Measurements from ENCODE around the gene GPR108. TPM values are rescaled to one million over a fixed set of nuclear protein-coding genes. Genes with fewer than 3 reads are reported as not detected.

Gene GPR108
- total and polyA plus RNA-seq, 5 donors from 2014 or later = 60.7 to 98.8 (median 86.2) TPM

- H3K27me3 ChIP-seq (ENCODE audit: control insufficient read depth, insufficient read depth, low read length) = no peaks in the 10 kb centered on the region
- H3K4me1 ChIP-seq (ENCODE audit: control insufficient read depth, insufficient read depth, low read length, poor library complexity, severe bottlenecking) = no peaks in the 10 kb centered on the region
- H3K4me3 Mint-ChIP-seq = no peak overlapping the region
- no peak overlapping the region for H3K4me3 ChIP-seq (ENCODE audit: low read depth, low read length)
- peaks cover 0 to 1% (median 0%) of the 10 kb centered on the region in 7 donors for H3K9me3 Mint-ChIP-seq
- H3K4me1 Mint-ChIP-seq = peaks cover 0 to 11% (median 2%) of the 10 kb centered on the region in 4 donors
- H3K27ac ChIP-seq (ENCODE audit: insufficient read depth, low read length, poor library complexity, severe bottlenecking) = no peak overlapping the region
- peaks cover 5% of the 10 kb centered on the region for H3K27me3 Mint-ChIP-seq
- H3K36me3 Mint-ChIP-seq = peaks cover 4% of the 10 kb centered on the region
- ATAC-seq (ENCODE audit: low read depth in 2 of 2) (no peak), DNase-seq (no peak)
- H3K36me3 ChIP-seq (ENCODE audit: control insufficient read depth, insufficient read depth, low read length) = no peaks in the 10 kb centered on the region
- H3K9me3 ChIP-seq (ENCODE audit: control insufficient read depth in 2 of 2, low read length in 2 of 2) = no peaks in the 10 kb centered on the region
- H3K27ac Mint-ChIP-seq = no peak overlapping the region
These were observed 11.7 kb downstream of the GPR108 start for GRCh38 chr19:6725513-6726231.

GRCh38 chr19:6724631-6725492 is 12.5 kb downstream of the GPR108 start:
- Mint-ChIP-seq H3K27me3 (peaks cover 5% of the 10 kb centered on the region), H3K9me3 (peaks cover 0 to 1% (median 0%) of the 10 kb centered on the region in 7 donors), H3K36me3 (peaks cover 4% of the 10 kb centered on the region), H3K27ac (peak overlapping the region in 1 of 3 donors; percentile 37), H3K4me3 (no peak overlapping the region), H3K4me1 (peaks cover 0 to 11% (median 2%) of the 10 kb centered on the region in 4 donors)
- Histone ChIP-seq H3K4me1 (ENCODE audit: control insufficient read depth, insufficient read depth, low read length, poor library complexity, severe bottlenecking) (no peaks in the 10 kb centered on the region), H3K27ac (ENCODE audit: insufficient read depth, low read length, poor library complexity, severe bottlenecking) (no peak overlapping the region), H3K36me3 (ENCODE audit: control insufficient read depth, insufficient read depth, low read length) (no peaks in the 10 kb centered on the region), H3K4me3 (ENCODE audit: low read depth, low read length) (no peak overlapping the region), H3K9me3 (ENCODE audit: control insufficient read depth in 2 of 2, low read length in 2 of 2) (no peaks in the 10 kb centered on the region), H3K27me3 (ENCODE audit: control insufficient read depth, insufficient read depth, low read length) (no peaks in the 10 kb centered on the region)
- DNase-seq (no peak), ATAC-seq (ENCODE audit: low read depth in 2 of 2) (no peak)

GRCh38 chr19:6723738-6724137 is 13.6 kb downstream of the GPR108 start:
- H3K27ac Mint-ChIP-seq = no peak overlapping the region
- no peak overlapping the region for H3K27ac ChIP-seq (ENCODE audit: insufficient read depth, low read length, poor library complexity, severe bottlenecking)
- peaks cover 0 to 11% (median 2%) of the 10 kb centered on the region in 4 donors for H3K4me1 Mint-ChIP-seq

GRCh38 chr19:6723108-6723618 is 14.2 kb downstream of the GPR108 start:
- no peaks in the 10 kb centered on the region for H3K4me1 ChIP-seq (ENCODE audit: control insufficient read depth, insufficient read depth, low read length, poor library complexity, severe bottlenecking)

More at GRCh38 chr19:6723738-6724137, 13.6 kb downstream of the GPR108 start:
- Mint-ChIP-seq H3K27me3 (peaks cover 5% of the 10 kb centered on the region), H3K4me3 (peak overlapping the region in 1 of 4 donors; percentile 48), H3K36me3 (no peaks in the 10 kb centered on the region), H3K9me3 (peaks cover 0 to 1% (median 0%) of the 10 kb centered on the region in 7 donors)
- Histone ChIP-seq H3K36me3 (ENCODE audit: control insufficient read depth, insufficient read depth, low read length) (no peaks in the 10 kb centered on the region), H3K9me3 (ENCODE audit: control insufficient read depth in 2 of 2, low read length in 2 of 2) (no peaks in the 10 kb centered on the region), H3K4me3 (ENCODE audit: low read depth, low read length) (no peak overlapping the region), H3K27me3 (ENCODE audit: control insufficient read depth, insufficient read depth, low read length) (no peaks in the 10 kb centered on the region), H3K4me1 (ENCODE audit: control insufficient read depth, insufficient read depth, low read length, poor library complexity, severe bottlenecking) (no peaks in the 10 kb centered on the region)
- DNase-seq (no peak), ATAC-seq (ENCODE audit: low read depth in 2 of 2) (no peak)

GRCh38 chr19:6721773-6722172 is 15.6 kb downstream of the GPR108 start:
- DNase-seq (no peak), ATAC-seq (ENCODE audit: low read depth in 2 of 2) (peak in 1 of 2 donors; percentile 33)
- Mint-ChIP-seq H3K4me3 (no peak overlapping the region), H3K27ac (peak overlapping the region in 2 of 3 donors; percentile 32 to 52), H3K36me3 (no peaks in the 10 kb centered on the region), H3K9me3 (peaks cover 0 to 2% (median 0%) of the 10 kb centered on the region in 7 donors), H3K27me3 (peaks cover 5% of the 10 kb centered on the region), H3K4me1 (peaks cover 0 to 15% (median 4%) of the 10 kb centered on the region in 4 donors)
- H3K27me3 ChIP-seq (ENCODE audit: control insufficient read depth, insufficient read depth, low read length) = no peaks in the 10 kb centered on the region
- H3K4me3 ChIP-seq (ENCODE audit: low read depth, low read length) = no peak overlapping the region
- H3K4me1 ChIP-seq (ENCODE audit: control insufficient read depth, insufficient read depth, low read length, poor library complexity, severe bottlenecking) = no peaks in the 10 kb centered on the region
- no peak overlapping the region for H3K27ac ChIP-seq (ENCODE audit: insufficient read depth, low read length, poor library complexity, severe bottlenecking)
- H3K36me3 ChIP-seq (ENCODE audit: control insufficient read depth, insufficient read depth, low read length) = no peaks in the 10 kb centered on the region
- H3K9me3 ChIP-seq (ENCODE audit: control insufficient read depth in 2 of 2, low read length in 2 of 2) = no peaks in the 10 kb centered on the region

More at GRCh38 chr19:6723108-6723618, 14.2 kb downstream of the GPR108 start:
- ATAC-seq (ENCODE audit: low read depth in 2 of 2) (no peak), DNase-seq (no peak)
- Histone ChIP-seq H3K36me3 (ENCODE audit: control insufficient read depth, insufficient read depth, low read length) (no peaks in the 10 kb centered on the region), H3K27me3 (ENCODE audit: control insufficient read depth, insufficient read depth, low read length) (no peaks in the 10 kb centered on the region), H3K9me3 (ENCODE audit: control insufficient read depth in 2 of 2, low read length in 2 of 2) (no peaks in the 10 kb centered on the region), H3K4me3 (ENCODE audit: low read depth, low read length) (no peak overlapping the region), H3K27ac (ENCODE audit: insufficient read depth, low read length, poor library complexity, severe bottlenecking) (no peak overlapping the region)
- H3K4me1 Mint-ChIP-seq = peaks cover 0 to 11% (median 2%) of the 10 kb centered on the region in 4 donors
- H3K9me3 Mint-ChIP-seq = peaks cover 0 to 1% (median 0%) of the 10 kb centered on the region in 7 donors
- H3K27ac Mint-ChIP-seq = no peak overlapping the region
- H3K27me3 Mint-ChIP-seq = peaks cover 5% of the 10 kb centered on the region
- no peak overlapping the region for H3K4me3 Mint-ChIP-seq
- H3K36me3 Mint-ChIP-seq = no peaks in the 10 kb centered on the region

GRCh38 chr19:6721138-6721474 is 16.3 kb downstream of the GPR108 start:
- no peaks in the 10 kb centered on the region for H3K36me3 Mint-ChIP-seq
- H3K4me1 ChIP-seq (ENCODE audit: control insufficient read depth, insufficient read depth, low read length, poor library complexity, severe bottlenecking) = no peaks in the 10 kb centered on the region
- ATAC-seq (ENCODE audit: low read depth in 2 of 2) = no peak
- H3K36me3 ChIP-seq (ENCODE audit: control insufficient read depth, insufficient read depth, low read length) = no peaks in the 10 kb centered on the region
- H3K27ac Mint-ChIP-seq = peak overlapping the region in 1 of 3 donors; percentile 32
- H3K27me3 ChIP-seq (ENCODE audit: control insufficient read depth, insufficient read depth, low read length) = no peaks in the 10 kb centered on the region
- peaks cover 11% of the 10 kb centered on the region for H3K27me3 Mint-ChIP-seq
- peaks cover 0 to 15% (median 4%) of the 10 kb centered on the region in 4 donors for H3K4me1 Mint-ChIP-seq
- H3K4me3 ChIP-seq (ENCODE audit: low read depth, low read length) = no peak overlapping the region
- no peak for DNase-seq
- no peaks in the 10 kb centered on the region for H3K9me3 ChIP-seq (ENCODE audit: control insufficient read depth in 2 of 2, low read length in 2 of 2)
- no peak overlapping the region for H3K27ac ChIP-seq (ENCODE audit: insufficient read depth, low read length, poor library complexity, severe bottlenecking)
- no peak overlapping the region for H3K4me3 Mint-ChIP-seq
- H3K9me3 Mint-ChIP-seq = peaks cover 0 to 2% (median 0%) of the 10 kb centered on the region in 7 donors

GRCh38 chr19:6720369-6721137 is 16.8 kb downstream of the GPR108 start, which contains the start of gene C3:
Gene C3 (minus strand): TSS chr19:6720650. CDS start chr19:6720589, 61 bp downstream.
- peaks cover 0 to 2% (median 0%) of the 10 kb centered on the region in 7 donors for H3K9me3 Mint-ChIP-seq
- no peak within 1 kb of the TSS for H3K4me3 ChIP-seq (ENCODE audit: low read depth, low read length)
- ATAC-seq (ENCODE audit: low read depth in 2 of 2) (no peak), DNase-seq (no peak)
- no peaks in the 10 kb centered on the region for H3K36me3 Mint-ChIP-seq
- H3K9me3 ChIP-seq (ENCODE audit: control insufficient read depth in 2 of 2, low read length in 2 of 2) = no peaks in the 10 kb centered on the region
- H3K4me3 Mint-ChIP-seq = no peak within 1 kb of the TSS
- no peaks in the 10 kb centered on the region for H3K36me3 ChIP-seq (ENCODE audit: control insufficient read depth, insufficient read depth, low read length)
- peaks cover 0 to 13% (median 4%) of the 10 kb centered on the region in 4 donors for H3K4me1 Mint-ChIP-seq
- H3K27ac Mint-ChIP-seq = peak within 1 kb of the TSS; percentile 32 to 59 (median 39)
- H3K27me3 Mint-ChIP-seq = peaks cover 11% of the 10 kb centered on the region
- H3K27me3 ChIP-seq (ENCODE audit: control insufficient read depth, insufficient read depth, low read length) = no peaks in the 10 kb centered on the region
- no peaks in the 10 kb centered on the region for H3K4me1 ChIP-seq (ENCODE audit: control insufficient read depth, insufficient read depth, low read length, poor library complexity, severe bottlenecking)
- no peak within 1 kb of the TSS for H3K27ac ChIP-seq (ENCODE audit: insufficient read depth, low read length, poor library complexity, severe bottlenecking)

Data from CD4-positive, CD25-positive, alpha-beta regulatory T cell (primary cell).